Naive B cell (primary cell): ENCODE data around the gene KLB. TPM values are rescaled to one million over a fixed set of nuclear protein-coding genes. Genes with fewer than 3 reads are reported as not detected.

ENCODE experiments used
- ATAC-seq, 2 donors: fragments of 150-1000 bp; cut with Tn5 transposase; 2 replicates each; pipeline ENCODE4 v1.10.0; 2021; ENCODE audit warnings: low read depth in 2 of 2, mild to moderate bottlenecking in 2 of 2, moderate library complexity in 2 of 2
- DNase-seq: peaks from one replicate; pipeline ENCODE4 v3.0.0; 2022
- H3K27ac Mint-ChIP-seq, 6 donors: one replicate each; pipeline ENCODE4 v1.8.0; 2020 to 2022; ENCODE audit warnings: mild to moderate bottlenecking in 6 of 6, mixed read lengths in 6 of 6, moderate library complexity in 5 of 6, inconsistent platforms in 2 of 6
- H3K27me3 Mint-ChIP-seq, 3 donors: one replicate each; pipeline ENCODE4 v1.8.0; 2021 to 2022; ENCODE audit warnings: mixed read lengths in 3 of 3, mild to moderate bottlenecking in 1 of 3
- H3K36me3 Mint-ChIP-seq, 2 donors: one replicate each; pipeline ENCODE4 v1.8.0; 2020 to 2022; ENCODE audit warnings: mixed read lengths in 2 of 2, inconsistent platforms in 1 of 2, mild to moderate bottlenecking in 1 of 2
- H3K4me1 Mint-ChIP-seq, 3 donors: one replicate each; pipeline ENCODE4 v1.8.0; 2020 to 2022; ENCODE audit warnings: mixed read lengths in 3 of 3, inconsistent platforms in 1 of 3, mild to moderate bottlenecking in 1 of 3, moderate library complexity in 1 of 3
- H3K4me3 Mint-ChIP-seq, 8 donors: one replicate each; pipeline ENCODE4 v1.8.0; 2020 to 2022; ENCODE audit warnings: mild to moderate bottlenecking in 8 of 8, mixed read lengths in 8 of 8, moderate library complexity in 8 of 8, inconsistent platforms in 2 of 8
- H3K9me3 Mint-ChIP-seq, 7 donors: one replicate each; pipeline ENCODE4 v1.8.0; 2020 to 2022; ENCODE audit warnings: mixed read lengths in 7 of 7, mild to moderate bottlenecking in 5 of 7, inconsistent platforms in 2 of 7, moderate library complexity in 1 of 7
- polyA plus RNA-seq, 6 donors: library from polyadenylated mRNA; unstranded; fragments of 300-500 nt; fragmentation: Illumina TruSeq; gene quantifications; one replicate each; pipeline ENCODE4 v1.2.3, GENCODE V29; 2021; ENCODE audit warnings: low read depth in 6 of 6

The KLB gene
- polyA plus RNA-seq, 6 donors from 2014 or later, result 0.10 to 0.34 (median 0.21) TPM; not detected in 1

DNA sequence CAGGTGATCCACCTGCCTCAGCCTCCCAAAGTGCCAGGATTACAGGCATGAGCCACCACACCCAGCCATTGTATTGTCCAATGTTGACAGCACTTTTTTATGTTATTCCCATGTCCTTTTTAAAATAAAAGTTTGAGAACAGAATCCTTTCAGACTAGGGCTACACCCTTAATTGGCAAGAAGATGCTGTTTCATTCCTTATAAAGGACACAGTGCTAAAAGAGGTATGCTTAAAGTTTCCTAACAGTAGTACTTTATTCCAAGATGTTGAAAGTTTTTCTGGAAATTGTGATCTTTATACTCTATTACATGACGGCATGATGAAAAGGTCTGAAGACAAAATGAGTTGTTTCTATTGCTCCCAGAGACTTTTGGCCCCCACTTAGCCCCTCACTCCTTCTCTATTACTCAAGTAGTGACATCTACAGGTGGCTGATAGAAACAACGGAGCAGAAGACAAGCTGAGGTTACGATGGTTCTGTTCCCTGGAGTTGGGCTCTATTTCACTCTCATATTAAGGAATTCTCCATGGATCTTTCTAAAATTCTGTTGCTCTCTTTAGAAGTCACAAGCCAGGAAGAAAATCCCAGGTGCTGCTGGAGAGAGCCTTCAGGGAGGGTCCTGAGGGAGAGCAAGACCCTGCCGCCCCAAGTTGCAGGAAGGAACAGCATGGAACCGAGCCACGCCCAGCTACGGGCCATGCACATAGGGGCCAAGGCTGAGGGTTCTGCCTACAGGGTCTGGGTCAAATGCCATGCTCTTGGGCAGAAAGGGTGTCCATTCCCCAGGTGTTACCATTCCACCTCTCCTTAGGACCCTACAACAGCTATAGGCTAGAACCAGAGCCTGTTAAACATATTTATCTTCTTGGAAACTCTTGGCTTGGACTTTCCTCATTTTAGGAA, 29.2 kb downstream of the KLB start:
- Mint-ChIP-seq H3K9me3 (no peaks in the 10 kb centered on the region), H3K4me3 (no peak overlapping the region), H3K4me1 (no peaks in the 10 kb centered on the region), H3K36me3 (no peaks in the 10 kb centered on the region), H3K27me3 (peaks cover 0 to 13% (median 0%) of the 10 kb centered on the region in 3 donors), H3K27ac (no peak overlapping the region)
- ATAC-seq (no peak), DNase-seq (no peak)

DNA sequence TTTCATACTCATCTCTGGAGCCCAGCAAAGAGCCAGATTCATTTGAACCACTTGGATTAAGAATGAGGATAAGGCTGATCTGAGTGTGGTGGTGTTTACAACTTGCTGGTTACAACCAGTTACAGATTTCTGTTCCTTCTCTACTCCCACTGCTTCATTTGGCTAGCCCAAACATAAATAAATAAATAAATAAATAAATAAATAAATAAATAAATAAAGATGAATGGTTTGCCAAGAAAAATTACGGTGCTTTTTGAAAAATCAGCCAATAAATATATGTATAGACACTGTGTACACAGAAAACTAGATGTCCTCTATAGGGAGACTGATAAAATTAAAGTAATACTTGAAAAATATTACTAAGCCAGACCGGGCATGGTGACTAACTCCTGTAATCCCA, 34.9 kb downstream of the KLB start:
- DNase-seq (no peak), ATAC-seq (no peak)
- no peaks in the 10 kb centered on the region for H3K36me3 Mint-ChIP-seq
- no peak overlapping the region for H3K4me3 Mint-ChIP-seq
- H3K27me3 Mint-ChIP-seq, result peaks cover 0 to 13% (median 0%) of the 10 kb centered on the region in 3 donors
- no peak overlapping the region for H3K27ac Mint-ChIP-seq
- H3K4me1 Mint-ChIP-seq, result peaks cover 0 to 8% (median 0%) of the 10 kb centered on the region in 3 donors
- no peaks in the 10 kb centered on the region for H3K9me3 Mint-ChIP-seq

DNA sequence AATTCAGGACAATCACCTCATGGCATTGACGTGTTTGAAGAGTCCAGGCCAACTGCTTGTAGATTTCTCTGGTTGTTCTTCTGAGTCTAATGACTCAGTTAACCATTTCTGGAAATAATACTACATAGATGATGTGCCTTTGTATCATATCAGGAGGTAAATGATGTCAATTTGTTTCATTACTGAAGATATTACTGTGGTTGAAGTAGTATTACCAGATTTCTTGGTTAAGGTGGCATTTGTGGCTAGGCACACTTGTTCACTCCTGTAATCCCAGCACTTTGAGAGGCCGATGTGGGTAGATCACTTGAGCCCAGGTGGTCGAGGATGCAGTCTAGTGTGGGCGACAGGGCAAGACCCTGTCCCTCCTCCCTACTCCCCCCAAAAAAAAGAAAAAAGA, 36.3 kb downstream of the KLB start:
- Mint-ChIP-seq H3K4me3 (no peak overlapping the region), H3K27ac (no peak overlapping the region)

DNA sequence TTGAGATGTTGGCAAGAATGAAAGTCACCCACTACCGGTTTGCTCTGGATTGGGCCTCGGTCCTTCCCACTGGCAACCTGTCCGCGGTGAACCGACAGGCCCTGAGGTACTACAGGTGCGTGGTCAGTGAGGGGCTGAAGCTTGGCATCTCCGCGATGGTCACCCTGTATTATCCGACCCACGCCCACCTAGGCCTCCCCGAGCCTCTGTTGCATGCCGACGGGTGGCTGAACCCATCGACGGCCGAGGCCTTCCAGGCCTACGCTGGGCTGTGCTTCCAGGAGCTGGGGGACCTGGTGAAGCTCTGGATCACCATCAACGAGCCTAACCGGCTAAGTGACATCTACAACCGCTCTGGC, 39.7 kb downstream of the KLB start:
- no peaks in the 10 kb centered on the region for H3K9me3 Mint-ChIP-seq
- peaks cover 0 to 24% (median 11%) of the 10 kb centered on the region in 3 donors for H3K4me1 Mint-ChIP-seq
- peak overlapping the region in 7 of 8 donors; percentile 73 to 93 (median 84) for H3K4me3 Mint-ChIP-seq
- ATAC-seq (no peak), DNase-seq (no peak)
- H3K27me3 Mint-ChIP-seq, result no peaks in the 10 kb centered on the region
- peak overlapping the region in 5 of 6 donors; percentile 87 to 98 (median 94) for H3K27ac Mint-ChIP-seq
- no peaks in the 10 kb centered on the region for H3K36me3 Mint-ChIP-seq

More for the DNA sequence above, 36.3 kb downstream of the KLB start:
- ATAC-seq, result no peak
- Mint-ChIP-seq H3K27me3 (peaks cover 0 to 5% (median 0%) of the 10 kb centered on the region in 3 donors), H3K9me3 (no peaks in the 10 kb centered on the region), H3K4me1 (peaks cover 0 to 22% (median 11%) of the 10 kb centered on the region in 3 donors), H3K36me3 (no peaks in the 10 kb centered on the region)
- no peak for DNase-seq

DNA sequence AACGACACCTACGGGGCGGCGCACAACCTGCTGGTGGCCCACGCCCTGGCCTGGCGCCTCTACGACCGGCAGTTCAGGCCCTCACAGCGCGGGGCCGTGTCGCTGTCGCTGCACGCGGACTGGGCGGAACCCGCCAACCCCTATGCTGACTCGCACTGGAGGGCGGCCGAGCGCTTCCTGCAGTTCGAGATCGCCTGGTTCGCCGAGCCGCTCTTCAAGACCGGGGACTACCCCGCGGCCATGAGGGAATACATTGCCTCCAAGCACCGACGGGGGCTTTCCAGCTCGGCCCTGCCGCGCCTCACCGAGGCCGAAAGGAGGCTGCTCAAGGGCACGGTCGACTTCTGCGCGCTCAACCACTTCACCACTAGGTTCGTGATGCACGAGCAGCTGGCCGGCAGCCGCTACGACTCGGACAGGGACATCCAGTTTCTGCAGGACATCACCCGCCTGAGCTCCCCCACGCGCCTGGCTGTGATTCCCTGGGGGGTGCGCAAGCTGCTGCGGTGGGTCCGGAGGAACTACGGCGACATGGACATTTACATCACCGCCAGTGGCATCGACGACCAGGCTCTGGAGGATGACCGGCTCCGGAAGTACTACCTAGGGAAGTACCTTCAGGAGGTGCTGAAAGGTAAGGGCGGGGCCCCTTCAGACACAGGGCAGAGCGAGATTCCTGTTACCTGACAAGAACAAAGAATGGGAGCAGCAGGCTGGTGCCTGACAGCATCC, 40.3 kb downstream of the KLB start:
- Mint-ChIP-seq H3K36me3 (peaks cover 2 to 3% of the 10 kb centered on the region in 2 donors), H3K27ac (peak overlapping the region; percentile 66 to 98 (median 94)), H3K4me1 (peaks cover under 1 to 24% (median 11%) of the 10 kb centered on the region in 3 donors), H3K9me3 (no peaks in the 10 kb centered on the region), H3K27me3 (no peaks in the 10 kb centered on the region), H3K4me3 (peak overlapping the region; percentile 73 to 93 (median 86))
- ATAC-seq (peak; percentile 92 to 93), DNase-seq (peak; percentile 84)

DNA sequence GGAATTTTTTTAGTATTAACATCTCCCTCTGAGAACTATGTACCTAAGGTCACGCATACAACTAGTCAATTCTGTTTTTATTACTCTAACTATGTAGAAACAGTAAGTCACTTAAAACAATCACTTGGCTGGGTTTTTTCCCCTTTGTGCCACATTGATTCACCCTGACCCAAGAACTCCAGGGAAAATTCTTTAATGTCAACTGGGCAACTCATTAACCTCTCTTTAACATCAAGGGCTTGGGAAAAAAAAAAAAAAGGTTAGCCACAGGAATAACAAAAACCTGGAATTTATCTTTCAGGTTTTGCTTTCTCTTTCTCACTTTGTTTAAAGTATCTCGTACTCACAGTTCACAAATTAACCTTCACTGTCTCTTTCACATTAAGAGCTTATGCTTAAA, 43.9 kb downstream of the KLB start:
- H3K4me1 Mint-ChIP-seq, result peaks cover 6 to 24% (median 11%) of the 10 kb centered on the region in 3 donors
- H3K9me3 Mint-ChIP-seq, result no peaks in the 10 kb centered on the region
- H3K27ac Mint-ChIP-seq, result peak overlapping the region in 4 of 6 donors; percentile 18 to 87 (median 52)
- H3K4me3 Mint-ChIP-seq, result no peak overlapping the region
- DNase-seq, result no peak
- no peak for ATAC-seq
- peaks cover 29% of the 10 kb centered on the region in 2 donors for H3K36me3 Mint-ChIP-seq
- no peaks in the 10 kb centered on the region for H3K27me3 Mint-ChIP-seq

DNA sequence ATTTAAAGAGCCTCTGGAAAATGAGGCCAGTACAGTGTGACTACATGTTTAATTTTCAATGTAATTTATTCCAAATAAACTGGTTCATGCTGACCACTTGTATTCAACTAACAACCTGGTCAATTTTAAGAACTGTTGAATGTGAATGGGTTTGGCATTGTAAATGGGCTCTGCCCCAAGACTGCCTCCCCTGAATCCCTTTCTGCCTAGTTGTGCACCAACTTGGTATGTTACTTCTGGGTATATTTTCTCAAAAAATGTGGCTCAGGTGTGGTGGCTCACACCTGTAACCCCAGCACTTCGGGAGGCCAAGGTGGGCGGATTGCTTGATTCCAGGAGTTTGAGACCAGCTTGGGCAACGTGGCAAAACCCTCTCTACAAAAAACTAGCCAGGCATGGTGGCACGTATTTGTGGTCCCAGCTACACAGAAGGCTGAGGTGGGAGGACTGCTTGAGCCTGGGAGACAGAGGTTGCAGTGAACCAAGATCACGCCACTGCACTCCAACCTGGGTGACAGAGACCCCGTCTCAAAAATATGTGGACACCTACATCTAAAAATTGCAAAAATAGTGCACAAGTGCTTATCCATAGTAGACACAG, 44.8 kb downstream of the KLB start:
- Mint-ChIP-seq H3K4me1 (peaks cover 7 to 19% (median 14%) of the 10 kb centered on the region in 3 donors), H3K27ac (peak overlapping the region in 1 of 6 donors; percentile 49), H3K27me3 (no peaks in the 10 kb centered on the region), H3K36me3 (peaks cover 29 to 31% of the 10 kb centered on the region in 2 donors), H3K4me3 (no peak overlapping the region), H3K9me3 (no peaks in the 10 kb centered on the region)
- ATAC-seq (no peak), DNase-seq (no peak)

DNA sequence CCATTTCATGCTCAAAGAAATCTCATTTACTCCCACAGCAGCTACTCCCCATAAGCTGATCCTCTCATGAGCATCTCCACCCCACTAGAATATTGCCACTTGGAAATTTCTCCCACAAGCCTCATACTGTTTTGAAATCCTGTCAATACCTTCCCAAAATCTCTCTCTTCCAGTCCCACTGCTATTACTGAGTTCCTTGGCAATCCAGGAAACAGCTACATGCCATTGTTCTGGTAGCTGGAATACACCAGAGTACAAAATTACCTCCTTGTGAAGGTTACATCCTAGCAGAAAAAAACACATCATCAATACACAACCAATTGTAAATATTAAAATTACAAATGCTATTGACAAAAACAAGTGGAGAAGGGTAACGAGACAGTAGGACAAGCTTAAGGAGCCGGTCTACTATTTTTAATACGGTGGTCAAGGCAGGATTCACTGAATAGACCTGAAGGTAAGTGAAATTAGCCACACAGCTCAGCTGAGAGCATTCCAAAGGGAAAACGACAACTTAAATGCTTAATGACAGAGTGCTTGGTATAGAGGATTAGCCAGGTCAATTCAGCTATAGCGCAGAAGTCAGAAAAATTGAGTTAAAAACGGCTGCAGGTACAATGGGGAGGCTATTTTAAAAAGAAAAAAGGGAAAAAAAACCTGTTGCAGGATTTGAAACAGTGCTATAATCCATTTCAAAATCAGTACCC, 45.6 kb downstream of the KLB start:
- no peak for ATAC-seq
- H3K27ac Mint-ChIP-seq, result peak overlapping the region in 5 of 6 donors; percentile 10 to 56 (median 44)
- H3K9me3 Mint-ChIP-seq, result no peaks in the 10 kb centered on the region

DNA sequence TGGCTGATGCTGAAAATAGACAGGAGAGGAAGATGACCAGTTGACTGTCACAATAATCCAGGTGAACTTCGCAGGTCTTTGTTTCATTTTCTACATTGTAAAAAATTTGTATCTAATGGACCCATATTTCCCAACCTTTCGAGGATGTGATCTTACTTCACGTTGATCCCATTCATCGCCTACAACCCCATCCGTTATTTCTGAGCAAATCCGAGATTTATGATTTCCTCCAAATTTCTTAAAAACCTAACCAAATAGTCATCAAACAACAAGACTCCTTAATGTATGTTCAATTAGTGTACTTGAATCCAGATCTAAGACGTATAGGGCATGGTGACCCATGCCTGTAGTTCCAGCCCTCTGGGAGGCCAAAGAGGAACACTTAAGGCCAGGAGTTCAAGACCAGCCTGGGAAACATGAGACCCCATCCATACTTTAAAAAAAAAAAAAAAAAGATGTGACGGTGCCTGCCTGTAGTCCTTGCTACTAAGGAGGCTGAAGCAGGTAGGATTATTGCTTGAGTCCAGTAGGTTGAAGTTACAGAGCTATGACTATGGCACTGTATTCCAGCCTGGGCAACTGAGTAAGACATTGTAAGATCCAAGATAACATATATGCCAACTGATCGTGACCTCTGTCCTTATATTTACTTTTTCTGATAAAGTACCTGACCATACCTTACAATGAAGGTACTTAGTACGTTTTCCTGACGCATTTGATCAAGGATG, 46.3 kb downstream of the KLB start:
- Mint-ChIP-seq H3K4me3 (peak overlapping the region in 1 of 8 donors; percentile 40), H3K27me3 (no peaks in the 10 kb centered on the region), H3K27ac (peak overlapping the region in 2 of 6 donors; percentile 40 to 49), H3K9me3 (no peaks in the 10 kb centered on the region), H3K36me3 (peaks cover 35 to 38% of the 10 kb centered on the region in 2 donors), H3K4me1 (peaks cover 14 to 18% (median 15%) of the 10 kb centered on the region in 3 donors)
- ATAC-seq, result peak in 1 of 2 donors; percentile 13
- DNase-seq, result no peak

More for the DNA sequence above, 45.6 kb downstream of the KLB start:
- Mint-ChIP-seq H3K27me3 (no peaks in the 10 kb centered on the region), H3K4me3 (peak overlapping the region in 1 of 8 donors; percentile 40), H3K36me3 (peaks cover 35 to 38% of the 10 kb centered on the region in 2 donors), H3K4me1 (peaks cover 13 to 19% (median 14%) of the 10 kb centered on the region in 3 donors)
- DNase-seq, result no peak

DNA sequence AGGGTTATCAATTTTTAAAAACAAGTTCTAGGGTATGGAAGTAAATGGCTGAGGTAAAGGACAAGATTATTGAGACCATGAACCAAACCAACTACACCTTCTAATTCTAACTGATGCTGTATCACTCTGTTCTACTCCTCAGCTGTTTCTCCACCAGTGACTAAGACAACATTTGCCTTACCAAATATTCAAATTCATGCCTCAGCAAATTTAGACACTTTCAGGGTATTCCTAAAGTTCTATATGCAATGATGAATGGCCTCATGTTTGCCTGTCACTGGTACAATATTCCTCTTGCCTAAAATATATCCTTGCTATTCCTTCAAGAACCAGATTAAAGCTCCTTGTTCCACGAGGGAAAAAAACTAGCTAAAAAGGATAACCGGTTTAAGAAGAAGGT, 47.0 kb downstream of the KLB start:
- ATAC-seq (no peak), DNase-seq (no peak)
- Mint-ChIP-seq H3K4me1 (peaks cover 14 to 23% (median 21%) of the 10 kb centered on the region in 3 donors), H3K9me3 (no peaks in the 10 kb centered on the region), H3K4me3 (no peak overlapping the region), H3K27ac (no peak overlapping the region), H3K36me3 (peaks cover 35 to 38% of the 10 kb centered on the region in 2 donors), H3K27me3 (no peaks in the 10 kb centered on the region)

DNA sequence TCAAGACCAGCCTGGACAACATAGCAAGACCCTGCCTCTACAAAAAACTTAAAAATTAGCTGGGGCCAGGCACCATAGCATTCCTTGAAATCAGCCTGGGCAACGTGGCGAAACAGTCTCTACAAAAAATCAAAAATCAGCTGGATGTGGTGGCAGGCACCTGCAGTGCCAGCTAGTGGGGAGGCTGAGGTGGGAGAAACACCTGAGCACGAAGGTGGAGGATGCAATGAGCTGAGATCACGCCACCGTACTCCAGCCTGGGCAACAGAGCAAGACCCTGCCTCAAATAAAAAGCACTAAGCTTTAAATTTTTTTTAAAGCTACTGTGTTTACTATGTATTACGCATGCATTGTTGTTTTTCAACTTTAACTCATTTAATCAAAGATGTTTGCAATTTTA, 48.8 kb downstream of the KLB start:
- DNase-seq, result no peak
- Mint-ChIP-seq H3K4me1 (peaks cover 14 to 34% (median 21%) of the 10 kb centered on the region in 3 donors), H3K36me3 (peaks cover 35 to 38% of the 10 kb centered on the region in 2 donors), H3K27me3 (no peaks in the 10 kb centered on the region), H3K9me3 (no peaks in the 10 kb centered on the region), H3K4me3 (peak overlapping the region in 1 of 8 donors; percentile 40), H3K27ac (no peak overlapping the region)
- ATAC-seq, result no peak
